Left lung (tissue), 10 donors: ENCODE data around the gene PHACTR2. TPM values are rescaled to one million over a fixed set of nuclear protein-coding genes. Genes with fewer than 3 reads are reported as not detected.

Source experiments
- ATAC-seq: fragments of 200-7000 bp; cut with Tn5 transposase; one replicate; pipeline ENCODE4 v1.9.1; 2020; ENCODE audit warnings: moderate library complexity
- DNase-seq, 4 donors: peaks; one replicate each; pipeline ENCODE4 v3.0.0-alpha.2; 2013 to 2020
- H3K27ac ChIP-seq, 2 donors: fragments of 200-600 bp; sonication (generic) in 1 of 2; one replicate each; pipeline versions ENCODE4 v1.5.0 to v1.8.0; 2020 to 2021
- H3K27me3 ChIP-seq, 2 donors: fragments of 200-600 bp; sonication (generic) in 1 of 2; one replicate each; pipeline versions ENCODE4 v1.5.0 to v1.8.0; 2020 to 2021
- H3K36me3 ChIP-seq, 2 donors: fragments of 200-600 bp; sonication (generic) in 1 of 2; one replicate each; pipeline versions ENCODE4 v1.5.0 to v1.8.0; 2020 to 2021
- H3K4me1 ChIP-seq, 2 donors: fragments of 200-600 bp; one replicate each; pipeline ENCODE4 v1.8.0; 2021
- H3K4me3 ChIP-seq, 2 donors: fragments of 200-600 bp; sonication (generic) in 1 of 2; one replicate each; pipeline versions ENCODE4 v1.5.0 to v1.8.0; 2020 to 2021; ENCODE audit warnings: mild to moderate bottlenecking in 1 of 2
- H3K9me3 ChIP-seq, 2 donors: fragments of 200-600 bp; sonication (generic) in 1 of 2; one replicate each; pipeline versions ENCODE4 v1.5.0 to v1.8.0; 2020 to 2021
- CTCF ChIP-seq, 2 donors: fragments of 200-600 bp; sonication (generic) in 1 of 2; IDR thresholded peaks; one replicate each; pipeline versions ENCODE4 v1.5.0 to v1.8.0; 2021; ENCODE audit warnings: antibody characterized with exemption in 2 of 2
- intact Hi-C, 2 donors: fragments of 100-400 bp; cut with DNase I; formaldehyde crosslinking; loops; one replicate each; pipeline versions ENCODE4 v1.11.2 to v1.14.2; 2022
- polyA plus RNA-seq, 6 donors: library from polyadenylated mRNA; unstranded; fragments of 120-200 nt; gene quantifications; one replicate each; pipeline ENCODE4 v1.2.1, GENCODE V29; 2013; ENCODE audit not compliant: insufficient read length in 6 of 6
- total RNA-seq, 2 donors: library from RNA; stranded (reverse); fragmentation: NEBNext Ultra II Directional; extraction: Animal tissue kit (Norgen Biotek cat#: 25700); gene quantifications; one replicate each; pipeline ENCODE4 v1.2.1, GENCODE V29; 2021
- donor health status: DM: no; HTN: yes; CAD: no.
- donor health status: DM: no; HTN: no; CAD: no.

PHACTR2 gene
- total and polyA plus RNA-seq, 8 donors, result 43.7 to 71.1 (median 49.8) TPM

- no peaks in the 10 kb centered on the region for H3K36me3 ChIP-seq
- DNase-seq (no peak), ATAC-seq (no peak)
- H3K4me3 ChIP-seq, result no peak overlapping the region
- peak overlapping the region; percentile 66 to 71 for H3K27ac ChIP-seq
- no peaks in the 10 kb centered on the region for H3K27me3 ChIP-seq
- intact Hi-C loops, result no loop called here
- TF ChIP-seq CTCF (IDR thresholded peaks at IDR 0.05), result no peak
- H3K9me3 ChIP-seq, result no peaks in the 10 kb centered on the region
- H3K4me1 ChIP-seq, result peaks cover 46 to 66% of the 10 kb centered on the region in 2 donors
These were observed 64.5 kb downstream of the PHACTR2 start for GRCh38 chr6:143742070-143742954.

- TF ChIP-seq CTCF (IDR thresholded peaks at IDR 0.05), result no peak
- Histone ChIP-seq H3K36me3 (no peaks in the 10 kb centered on the region), H3K4me3 (no peak overlapping the region), H3K9me3 (no peaks in the 10 kb centered on the region), H3K4me1 (peaks cover 52 to 68% of the 10 kb centered on the region in 2 donors), H3K27me3 (no peaks in the 10 kb centered on the region), H3K27ac (peak overlapping the region; percentile 39 to 71)
- no peak for ATAC-seq
- DNase-seq, result no peak
- intact Hi-C loops, result no loop called here
These were observed 65.1 kb downstream of the PHACTR2 start for GRCh38 chr6:143742955-143743255.

GRCh38 chr6:143743301-143744166 is 65.8 kb downstream of the PHACTR2 start:
- peak overlapping the region in 1 of 2 donors; percentile 1 for H3K4me3 ChIP-seq
- intact Hi-C loops, result no loop called here

GRCh38 chr6:143744551-143745165 is 66.9 kb downstream of the PHACTR2 start:
- no peak overlapping the region for H3K4me3 ChIP-seq
- intact Hi-C loops, result no loop called here
- peaks cover 52 to 68% of the 10 kb centered on the region in 2 donors for H3K4me1 ChIP-seq
- peak; percentile 58 for ATAC-seq
- DNase-seq, result no peak
- no peaks in the 10 kb centered on the region for H3K27me3 ChIP-seq
- peak overlapping the region; percentile 71 to 76 for H3K27ac ChIP-seq
- H3K36me3 ChIP-seq, result no peaks in the 10 kb centered on the region
- no peaks in the 10 kb centered on the region for H3K9me3 ChIP-seq
- no peak for TF ChIP-seq CTCF (IDR thresholded peaks at IDR 0.05)

More at GRCh38 chr6:143743301-143744166, 65.8 kb downstream of the PHACTR2 start:
- TF ChIP-seq CTCF (IDR thresholded peaks at IDR 0.05), result no peak
- Histone ChIP-seq H3K36me3 (no peaks in the 10 kb centered on the region), H3K27ac (peak overlapping the region; percentile 48 to 71), H3K9me3 (no peaks in the 10 kb centered on the region), H3K4me1 (peaks cover 52 to 68% of the 10 kb centered on the region in 2 donors), H3K27me3 (no peaks in the 10 kb centered on the region)
- peak in 2 of 4 donors; percentile 80 to 84 for DNase-seq
- peak; percentile 16 for ATAC-seq
